ENCODE data around the gene SMARCA2. TPM values are rescaled to one million over a fixed set of nuclear protein-coding genes. Genes with fewer than 3 reads are reported as not detected.

The SMARCA2 gene
- total and polyA plus RNA-seq, 9 donors: 108 to 404 (median 199) TPM

DNA sequence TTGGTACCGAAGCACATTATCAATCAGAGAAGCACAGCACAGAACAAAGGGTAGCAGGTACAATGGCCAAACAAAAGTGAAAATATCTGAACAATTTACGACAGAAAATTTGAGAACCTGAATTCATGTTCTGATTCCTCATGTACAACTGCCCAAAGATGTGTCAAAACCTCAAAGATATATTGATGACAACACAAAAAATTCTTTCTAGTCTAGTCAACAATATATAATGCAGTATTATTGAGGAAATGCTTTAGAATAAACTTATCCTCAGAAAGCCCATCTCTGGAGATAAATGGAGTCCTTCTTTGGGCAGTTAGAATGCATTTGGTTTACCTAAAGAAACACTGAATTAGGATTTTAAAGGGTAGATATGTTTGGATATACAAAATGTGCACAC is 6.8 kb upstream of the SMARCA2 start:
- Histone ChIP-seq H3K4me1 (ENCODE audit: insufficient read depth) (no peaks in the 10 kb centered on the region), H3K27ac (no peak overlapping the region), H3K9me3 (no peaks in the 10 kb centered on the region), H3K36me3 (no peaks in the 10 kb centered on the region), H3K27me3 (no peaks in the 10 kb centered on the region), H3K4me3 (no peak overlapping the region)
- intact Hi-C loops (cut with DNase I): no loop called here
- TF ChIP-seq EP300 (IDR thresholded peaks at IDR 0.05) (no peak), POLR2A (IDR thresholded peaks at IDR 0.05) (no peak)
- TF ChIP-seq, protein P1, sequence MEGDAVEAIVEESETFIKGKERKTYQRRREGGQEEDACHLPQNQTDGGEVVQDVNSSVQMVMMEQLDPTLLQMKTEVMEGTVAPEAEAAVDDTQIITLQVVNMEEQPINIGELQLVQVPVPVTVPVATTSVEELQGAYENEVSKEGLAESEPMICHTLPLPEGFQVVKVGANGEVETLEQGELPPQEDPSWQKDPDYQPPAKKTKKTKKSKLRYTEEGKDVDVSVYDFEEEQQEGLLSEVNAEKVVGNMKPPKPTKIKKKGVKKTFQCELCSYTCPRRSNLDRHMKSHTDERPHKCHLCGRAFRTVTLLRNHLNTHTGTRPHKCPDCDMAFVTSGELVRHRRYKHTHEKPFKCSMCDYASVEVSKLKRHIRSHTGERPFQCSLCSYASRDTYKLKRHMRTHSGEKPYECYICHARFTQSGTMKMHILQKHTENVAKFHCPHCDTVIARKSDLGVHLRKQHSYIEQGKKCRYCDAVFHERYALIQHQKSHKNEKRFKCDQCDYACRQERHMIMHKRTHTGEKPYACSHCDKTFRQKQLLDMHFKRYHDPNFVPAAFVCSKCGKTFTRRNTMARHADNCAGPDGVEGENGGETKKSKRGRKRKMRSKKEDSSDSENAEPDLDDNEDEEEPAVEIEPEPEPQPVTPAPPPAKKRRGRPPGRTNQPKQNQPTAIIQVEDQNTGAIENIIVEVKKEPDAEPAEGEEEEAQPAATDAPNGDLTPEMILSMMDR (IDR thresholded peaks at IDR 0.05): no peak
- no peak for DNase-seq
- WGBS, 3 donors: 95 to 96% (median 96%) methylated on average over 2 of the region's 2 CpGs

GRCh38 chr9:2012347-2012746 is 2.8 kb upstream of the SMARCA2 start:
- Histone ChIP-seq H3K27ac (no peak overlapping the region), H3K9me3 (no peaks in the 10 kb centered on the region), H3K27me3 (no peaks in the 10 kb centered on the region), H3K4me3 (no peak overlapping the region), H3K4me1 (ENCODE audit: insufficient read depth) (no peaks in the 10 kb centered on the region), H3K36me3 (no peaks in the 10 kb centered on the region)
- 92 to 96% (median 92%) methylated on average over 4 of the region's 4 CpGs for WGBS, 3 donors
- DNase-seq: no peak
- TF ChIP-seq, protein P1 (IDR thresholded peaks at IDR 0.05): no peak
- TF ChIP-seq EP300 (IDR thresholded peaks at IDR 0.05) (no peak), POLR2A (IDR thresholded peaks at IDR 0.05) (no peak)
- intact Hi-C loops (cut with DNase I): loop anchor here in 2 of 4 donors (10.0 kb wide), 2 partner anchors 112 to 412 kb away; no protein-coding TSS in a partner anchor

GRCh38 chr9:2013743-2014475 is 1.2 kb upstream of the SMARCA2 start:
- 6 to 10% (median 8%) methylated on average over 13 of the region's 13 CpGs for WGBS, 3 donors
- H3K4me1 ChIP-seq (ENCODE audit: insufficient read depth): peaks cover 2% of the 10 kb centered on the region
- peak in 3 of 5 donors; percentile 23 to 41 (median 31) for DNase-seq
- peak overlapping the region; percentile 70 to 98 for H3K27ac ChIP-seq
- intact Hi-C loops (cut with DNase I): loop anchor here in 2 of 4 donors (10.0 kb wide), 2 partner anchors 111 to 411 kb away; no protein-coding TSS in a partner anchor
- TF ChIP-seq EP300 (IDR thresholded peaks at IDR 0.05) (no peak), POLR2A (IDR thresholded peaks at IDR 0.05) (no peak)
- TF ChIP-seq, protein P1 (IDR thresholded peaks at IDR 0.05): no peak
- H3K27me3 ChIP-seq: no peaks in the 10 kb centered on the region
- no peaks in the 10 kb centered on the region for H3K9me3 ChIP-seq
- no peaks in the 10 kb centered on the region for H3K36me3 ChIP-seq
- peak overlapping the region; percentile 69 for H3K4me3 ChIP-seq

DNA sequence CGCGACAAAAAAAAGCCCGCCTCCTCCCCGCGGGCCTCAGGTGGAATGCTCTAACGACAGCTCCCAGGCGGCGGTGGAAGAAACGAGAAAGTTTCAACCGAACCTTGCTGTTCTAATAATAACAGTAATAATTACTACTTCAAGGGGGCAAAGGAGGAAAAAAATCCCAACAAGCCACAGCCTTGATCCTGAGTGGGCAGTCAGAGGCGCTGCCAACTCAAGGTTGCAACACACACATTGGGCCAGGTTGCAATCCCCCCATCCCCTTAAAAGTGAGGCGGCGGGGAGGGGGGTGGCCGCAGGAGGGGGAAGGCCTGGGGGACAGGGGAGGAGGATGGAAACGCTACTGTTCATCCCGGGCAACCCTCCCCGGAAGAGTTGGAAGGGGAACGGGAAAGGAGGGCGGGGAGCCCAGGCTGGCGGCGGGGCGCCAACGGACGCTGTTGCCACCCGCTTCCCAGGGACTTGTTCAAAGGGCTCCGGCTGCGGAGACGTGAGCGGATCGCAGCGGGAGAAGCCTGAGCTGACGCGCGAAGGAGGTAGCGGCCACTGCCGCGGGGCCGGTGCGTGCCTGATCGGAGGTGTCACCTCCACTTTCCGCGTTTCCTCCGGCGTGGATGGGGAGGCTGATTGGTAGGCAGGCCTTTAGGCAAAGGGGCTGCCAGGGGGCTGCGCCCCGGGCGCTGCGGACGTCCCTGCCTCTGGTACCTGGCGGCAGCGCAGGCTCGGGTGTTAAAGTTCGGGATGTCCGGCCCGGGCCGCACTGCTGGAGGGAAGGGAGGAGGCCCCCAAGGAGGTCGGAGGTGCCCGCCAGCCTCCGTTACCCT is 647 bp downstream of the SMARCA2 start:
- H3K4me1 ChIP-seq (ENCODE audit: insufficient read depth): peaks cover 2% of the 10 kb centered on the region
- H3K4me3 ChIP-seq: peak overlapping the region; percentile 69
- H3K27me3 ChIP-seq: no peaks in the 10 kb centered on the region
- TF ChIP-seq, protein P1 (IDR thresholded peaks at IDR 0.05): peak in 1 of 3 donors; percentile 3
- no peak for TF ChIP-seq POLR2A (IDR thresholded peaks at IDR 0.05)
- no peak for TF ChIP-seq EP300 (IDR thresholded peaks at IDR 0.05)
- DNase-seq: peak; percentile 61 to 77 (median 71)
- 0% methylated on average over 47 to 59 of the region's 59 CpGs for WGBS, 3 donors
- intact Hi-C loops (cut with DNase I): loop anchor here in 2 of 4 donors (5.0 to 10.0 kb wide), 3 partner anchors 109 to 822 kb away; no protein-coding TSS in a partner anchor
- H3K9me3 ChIP-seq: no peaks in the 10 kb centered on the region
- H3K27ac ChIP-seq: peak overlapping the region; percentile 85 to 98
- no peaks in the 10 kb centered on the region for H3K36me3 ChIP-seq
